HG03097 (cell line): ENCODE data around the gene MRPS31.

Experiments used
- ATAC-seq: cut with Tn5 transposase; IDR thresholded peaks from one replicate; pipeline ENCODE4 v1.9.1; 2021; ENCODE audit not compliant: unreplicated experiment, low FRiP score

The MRPS31 gene

DNA sequence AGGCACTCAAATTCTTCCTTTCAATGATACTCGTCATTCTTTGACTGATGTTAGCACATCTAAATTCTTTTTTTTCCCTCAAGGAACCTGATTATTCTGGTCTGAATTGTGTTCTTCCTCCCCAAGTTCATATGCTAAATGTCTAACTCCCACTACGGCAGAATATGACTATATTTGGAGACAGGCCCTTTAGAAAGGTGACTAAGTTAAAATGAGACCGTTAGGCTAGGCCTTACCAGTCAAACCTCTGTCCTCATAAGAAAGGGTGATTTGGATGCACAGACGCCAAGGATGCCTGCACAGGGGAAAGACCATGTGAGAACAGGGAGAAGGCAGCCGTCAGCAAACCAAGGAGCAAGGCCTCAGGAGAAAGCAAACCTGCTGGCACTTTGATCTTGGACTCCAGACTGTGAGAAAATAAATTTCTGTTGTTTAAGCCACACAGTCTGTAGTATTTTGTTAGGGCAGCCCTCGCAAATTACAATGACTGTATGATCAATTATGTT lies 91.5 kb downstream of the MRPS31 start:
- no peak for ATAC-seq
